ACHN (cell line): Measurements from ENCODE around the gene ZBTB14.

Source experiments
- DNase-seq: peaks from one replicate; pipeline ENCODE4 v3.0.0-alpha.2; 2015
- in situ Hi-C: cut with HindIII; loops from 2 replicates; pipeline ENCODE4 v1.10.0; 2017; ENCODE audit warnings: low sequenced_read_pairs, low pct_ligation_motif_present, low pct_unique_long_range_greater_than_20kb

ZBTB14 gene, protein sequence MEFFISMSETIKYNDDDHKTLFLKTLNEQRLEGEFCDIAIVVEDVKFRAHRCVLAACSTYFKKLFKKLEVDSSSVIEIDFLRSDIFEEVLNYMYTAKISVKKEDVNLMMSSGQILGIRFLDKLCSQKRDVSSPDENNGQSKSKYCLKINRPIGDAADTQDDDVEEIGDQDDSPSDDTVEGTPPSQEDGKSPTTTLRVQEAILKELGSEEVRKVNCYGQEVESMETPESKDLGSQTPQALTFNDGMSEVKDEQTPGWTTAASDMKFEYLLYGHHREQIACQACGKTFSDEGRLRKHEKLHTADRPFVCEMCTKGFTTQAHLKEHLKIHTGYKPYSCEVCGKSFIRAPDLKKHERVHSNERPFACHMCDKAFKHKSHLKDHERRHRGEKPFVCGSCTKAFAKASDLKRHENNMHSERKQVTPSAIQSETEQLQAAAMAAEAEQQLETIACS

DNA sequence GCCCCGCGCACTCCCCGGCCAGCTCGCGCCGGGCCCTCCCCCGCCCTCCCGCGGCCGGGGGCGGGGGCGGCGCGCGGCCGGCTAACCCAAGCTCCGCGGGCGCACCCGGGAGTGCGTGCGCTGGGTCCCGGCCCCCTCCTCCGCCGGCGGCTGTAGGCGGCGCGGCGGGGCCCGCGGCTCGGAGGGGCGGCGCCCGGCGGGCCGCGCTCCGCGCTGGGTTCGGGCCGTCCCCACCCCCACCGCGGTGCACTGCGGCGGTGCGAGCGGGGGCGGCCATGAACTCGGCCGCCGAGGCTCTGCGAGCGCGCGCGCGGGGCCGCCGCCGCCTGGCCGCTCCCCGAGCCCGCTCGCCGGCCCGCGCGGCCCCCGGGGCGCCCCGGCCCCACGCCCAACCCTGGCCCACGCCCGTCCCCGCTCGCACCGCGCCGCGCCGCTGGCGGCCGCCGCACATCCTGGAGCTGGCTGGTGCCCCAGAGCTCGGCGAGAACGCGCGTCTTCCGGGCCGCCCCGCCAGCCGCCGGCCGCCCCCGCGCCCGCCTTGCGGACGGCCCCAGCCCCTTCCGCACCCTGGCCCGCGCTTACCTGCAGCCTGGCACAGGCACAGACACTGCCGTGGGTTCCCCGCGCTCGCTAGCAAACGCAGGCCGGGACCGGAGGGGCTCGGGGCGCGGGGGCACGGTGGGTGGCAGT lies at the start of gene ZBTB14:
ZBTB14 (minus strand) TSS at position 496 of the 690 bp plus-strand sequence. CDS start 2,480 bp downstream, outside the sequence.
- DNase-seq = peak; percentile 69
- in situ Hi-C loops = no loop called here

DNA sequence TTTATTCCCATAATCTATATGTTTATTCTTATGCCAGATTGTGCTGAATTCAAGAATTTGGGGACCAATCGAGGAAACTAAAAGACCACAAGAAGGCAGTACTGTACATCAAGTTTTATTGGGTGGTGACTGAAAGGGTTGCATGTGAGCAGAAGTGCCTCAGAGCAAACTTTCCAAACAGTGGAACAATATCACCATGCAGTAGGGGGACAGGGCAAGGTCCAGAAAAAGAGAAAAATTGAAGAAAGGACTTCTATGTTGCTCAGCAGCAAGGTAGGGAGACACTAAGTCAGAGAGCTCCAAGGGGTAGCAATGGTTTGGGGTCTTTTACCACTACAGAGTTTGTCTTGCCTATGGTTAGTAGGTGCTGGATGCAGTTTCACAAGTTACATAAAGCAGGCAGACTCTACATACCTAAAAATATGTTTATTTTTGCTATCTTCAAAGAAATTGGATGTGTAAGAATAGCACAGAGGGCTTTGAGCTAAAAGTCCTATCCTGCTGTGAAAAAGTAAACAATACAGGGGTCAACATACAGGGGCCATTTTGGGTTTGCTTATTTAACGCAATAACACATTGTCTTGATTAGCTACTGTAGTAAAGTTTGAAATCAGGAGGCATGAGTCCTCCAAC lies 43.8 kb upstream of the ZBTB14 start:
- DNase-seq = no peak
- in situ Hi-C loops = no loop called here

DNA sequence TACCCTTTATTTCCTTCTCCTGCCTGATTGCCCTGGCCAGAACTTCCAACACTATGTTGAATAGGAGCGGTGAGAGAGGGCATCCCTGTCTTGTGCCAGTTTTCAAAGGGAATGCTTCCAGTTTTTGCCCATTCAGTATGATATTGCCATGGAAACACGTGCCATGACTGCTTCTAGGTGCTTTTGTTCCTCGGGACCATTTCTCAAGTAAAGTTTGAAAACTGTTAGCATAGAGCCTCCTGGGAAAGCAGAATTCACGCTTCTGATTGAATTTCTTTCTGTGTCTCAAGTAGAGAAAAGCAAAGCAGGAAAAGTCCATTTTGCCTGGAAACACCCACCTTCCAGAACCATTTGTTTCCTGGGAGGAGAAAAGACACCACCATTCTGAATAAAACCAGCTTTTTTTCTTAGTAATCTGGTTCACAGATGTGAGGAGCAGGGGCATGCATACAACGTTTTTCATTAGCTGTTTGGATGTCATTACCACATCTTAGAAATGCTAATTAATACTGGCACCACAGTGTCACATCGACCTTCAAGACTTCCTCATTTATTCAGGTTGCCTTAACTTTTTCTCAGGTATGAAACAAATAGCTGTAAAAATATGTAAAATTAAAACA lies 39.0 kb upstream of the ZBTB14 start:
- DNase-seq = no peak
- in situ Hi-C loops = no loop called here

DNA sequence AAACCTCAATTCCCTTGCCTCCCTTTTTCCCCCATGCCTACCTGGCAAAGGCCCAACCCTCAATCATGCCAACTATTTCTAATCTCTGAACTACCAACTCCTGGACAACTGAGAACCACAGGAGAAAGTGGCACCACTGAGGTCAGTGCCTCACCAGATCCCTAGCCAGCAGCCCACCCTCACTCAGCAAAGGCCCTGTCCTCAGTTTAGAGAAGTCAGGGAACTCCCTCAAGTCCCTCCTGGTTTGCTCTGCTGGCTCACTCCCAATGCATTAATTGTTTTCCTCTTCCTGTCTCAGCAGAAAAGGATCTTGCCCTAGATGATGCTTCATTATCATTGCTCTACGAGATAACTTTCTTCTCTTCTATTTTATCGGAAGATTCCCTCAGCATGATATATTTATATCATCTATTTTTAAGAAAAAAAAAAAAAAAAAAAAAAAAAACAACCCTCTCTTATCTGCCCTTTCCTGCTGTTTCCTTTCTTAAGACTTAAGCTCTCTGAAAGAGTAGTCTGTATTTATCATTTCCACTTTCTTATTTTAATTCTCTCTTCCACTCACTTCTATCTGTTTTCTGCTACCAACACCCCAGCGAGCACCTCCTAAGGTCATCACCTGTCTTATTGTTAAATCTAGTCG lies 22.7 kb upstream of the ZBTB14 start:
- in situ Hi-C loops = no loop called here
- no peak for DNase-seq

DNA sequence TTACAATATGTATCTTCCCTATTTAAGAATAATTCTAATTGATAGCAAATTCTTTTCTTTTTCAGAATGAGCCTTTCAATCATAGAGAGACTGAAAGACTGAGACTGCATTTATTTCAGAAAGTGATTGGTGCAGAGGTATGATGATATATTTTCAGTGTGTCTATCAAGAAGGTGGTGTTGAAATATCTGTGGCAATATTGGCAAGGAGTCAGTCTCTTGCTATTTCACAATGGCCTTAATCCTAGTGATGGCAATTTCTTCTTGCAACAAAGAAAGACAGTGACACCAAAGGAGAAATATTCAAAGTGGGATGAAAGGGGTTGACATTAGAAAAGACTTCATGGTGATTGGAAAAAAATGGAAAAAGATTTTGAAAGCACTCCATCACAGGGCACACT lies 21.7 kb upstream of the ZBTB14 start:
- in situ Hi-C loops = no loop called here
- no peak for DNase-seq

DNA sequence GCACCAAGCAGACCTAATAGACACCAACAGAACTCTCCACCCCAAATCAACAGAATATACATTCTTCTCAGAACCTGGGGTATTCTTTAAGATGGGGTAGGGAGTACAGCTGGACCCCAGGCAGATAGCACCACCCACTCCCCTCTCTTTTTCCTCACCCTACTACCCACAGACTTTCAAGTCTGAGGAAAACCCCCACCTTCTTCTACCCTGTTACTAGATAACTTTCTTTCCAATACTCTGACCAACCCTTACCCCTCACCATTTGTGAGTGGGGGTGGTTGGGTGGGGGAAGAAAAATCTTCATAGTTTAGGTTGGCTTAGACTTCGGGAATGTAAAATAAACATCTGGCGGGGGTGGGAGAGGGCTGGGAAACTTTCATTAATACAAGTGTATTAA lies 20.3 kb upstream of the ZBTB14 start:
- no peak for DNase-seq
- in situ Hi-C loops = no loop called here

DNA sequence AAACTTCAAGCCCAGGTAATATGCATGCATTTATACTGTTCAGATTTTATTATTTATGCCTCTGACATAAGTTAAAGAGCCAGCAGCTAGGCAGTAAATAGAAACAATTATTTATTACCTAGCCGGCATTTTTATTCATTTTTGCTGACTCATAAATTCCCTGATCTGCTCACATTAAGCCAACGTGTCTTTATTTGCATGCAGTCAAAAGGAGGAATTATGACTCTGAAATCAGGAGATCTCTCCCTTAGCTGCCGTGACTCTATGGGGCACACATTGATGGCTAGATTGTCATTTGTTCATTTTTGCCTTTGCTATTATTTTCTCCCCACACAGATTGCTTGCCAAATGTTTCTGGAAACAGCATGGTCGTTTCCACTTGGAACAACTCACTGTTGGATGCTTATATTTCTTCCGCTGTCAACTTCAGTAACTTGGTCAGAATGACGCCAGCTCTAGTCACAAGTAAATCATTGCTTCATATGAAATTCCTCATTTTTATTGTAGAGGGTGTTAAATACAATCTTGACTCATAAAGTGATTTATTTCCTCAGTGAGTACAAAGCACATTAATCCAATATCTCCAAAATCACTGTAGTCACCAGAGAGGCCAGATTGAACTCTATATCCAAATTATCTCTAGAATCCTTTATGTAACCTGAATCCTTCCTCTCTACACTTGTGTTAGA lies 15.9 kb upstream of the ZBTB14 start:
- in situ Hi-C loops = no loop called here

DNA sequence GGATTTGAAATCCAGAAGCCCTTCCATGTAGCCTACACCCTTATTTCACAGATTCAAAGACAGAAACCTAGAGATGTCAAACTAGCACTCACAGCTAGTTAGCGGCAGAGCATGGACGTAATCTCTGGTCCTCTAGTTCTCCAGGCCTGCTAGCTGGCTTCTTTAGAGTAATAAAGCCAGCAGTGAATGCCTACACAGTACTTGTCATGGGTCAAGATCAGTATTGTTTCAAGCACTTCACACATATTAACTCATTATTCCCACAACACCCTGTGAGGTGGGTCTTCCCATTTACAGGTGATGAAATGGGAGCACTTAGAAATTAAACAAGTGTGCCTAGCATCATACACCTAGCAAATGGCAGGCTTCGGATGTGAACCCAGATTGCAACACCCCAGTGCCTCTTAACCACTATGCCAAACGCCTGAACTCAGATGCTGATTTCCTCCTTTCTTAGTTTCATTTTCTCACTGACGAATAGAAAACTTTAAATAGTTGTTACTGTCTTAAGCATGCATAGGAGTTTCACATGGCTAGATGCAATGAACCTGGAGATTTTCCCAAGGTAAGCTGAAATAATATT lies 14.5 kb upstream of the ZBTB14 start:
- in situ Hi-C loops = no loop called here
- DNase-seq = peak; percentile 41

More for the DNA sequence above, 15.9 kb upstream of the ZBTB14 start:
- DNase-seq = no peak

DNA sequence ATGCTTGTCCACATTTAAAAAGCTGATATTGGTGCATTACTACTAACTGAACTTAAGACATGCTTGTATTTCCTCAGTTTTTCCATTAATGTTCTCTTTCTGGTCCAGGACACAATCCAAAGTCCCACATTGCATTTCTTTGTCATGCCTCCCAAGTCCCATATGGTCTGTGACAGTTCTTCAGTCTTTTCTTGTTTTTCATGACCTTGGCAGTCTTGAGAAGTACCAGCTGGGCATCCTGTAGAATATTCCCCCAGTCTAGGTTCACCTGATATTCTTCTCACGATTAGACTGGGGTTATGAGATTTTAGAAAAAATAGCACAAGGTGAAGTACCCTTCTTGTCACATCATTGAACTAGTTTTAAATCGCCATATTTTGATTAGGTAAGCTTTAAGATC lies 10.3 kb upstream of the ZBTB14 start:
- in situ Hi-C loops = no loop called here
- DNase-seq = no peak

DNA sequence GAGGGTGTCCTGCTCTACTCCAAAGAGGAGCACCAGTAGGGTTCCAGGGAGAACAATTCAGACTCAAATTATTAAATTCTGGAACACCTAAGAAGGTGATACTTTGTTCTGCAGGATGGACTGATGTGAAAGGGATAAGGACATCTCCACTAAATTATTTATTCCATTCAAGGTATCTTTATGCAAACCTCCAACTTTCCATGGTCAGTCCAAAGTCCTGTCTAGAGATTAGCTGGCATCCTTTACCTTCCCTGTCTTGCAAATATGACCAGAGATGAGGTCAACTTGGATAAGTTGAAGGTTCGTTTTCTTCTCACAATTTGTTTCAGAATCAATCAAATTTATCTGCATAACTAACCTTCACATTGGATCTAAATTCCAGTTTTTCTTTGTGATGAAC lies 8.7 kb upstream of the ZBTB14 start:
- no peak for DNase-seq
- in situ Hi-C loops = no loop called here

DNA sequence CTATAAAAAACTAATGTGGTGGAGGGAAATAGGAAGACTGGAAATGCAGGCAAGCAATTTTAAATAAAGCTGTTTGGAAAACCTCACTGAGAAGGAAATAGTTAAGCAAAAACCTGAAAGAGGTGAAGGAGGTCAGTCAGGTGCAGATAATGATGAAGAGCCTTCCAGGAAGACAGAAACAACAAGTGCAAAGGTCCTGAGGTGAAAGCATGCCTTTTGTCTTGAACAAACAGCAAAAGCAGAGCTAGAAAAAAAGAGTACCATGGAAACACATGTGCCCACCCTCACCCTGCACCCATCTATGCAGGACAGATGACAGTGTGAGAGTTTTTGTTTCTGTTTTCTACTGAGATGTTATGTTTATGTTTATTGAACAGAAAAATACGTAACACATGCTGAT lies 8.1 kb upstream of the ZBTB14 start:
- no peak for DNase-seq
- in situ Hi-C loops = no loop called here

DNA sequence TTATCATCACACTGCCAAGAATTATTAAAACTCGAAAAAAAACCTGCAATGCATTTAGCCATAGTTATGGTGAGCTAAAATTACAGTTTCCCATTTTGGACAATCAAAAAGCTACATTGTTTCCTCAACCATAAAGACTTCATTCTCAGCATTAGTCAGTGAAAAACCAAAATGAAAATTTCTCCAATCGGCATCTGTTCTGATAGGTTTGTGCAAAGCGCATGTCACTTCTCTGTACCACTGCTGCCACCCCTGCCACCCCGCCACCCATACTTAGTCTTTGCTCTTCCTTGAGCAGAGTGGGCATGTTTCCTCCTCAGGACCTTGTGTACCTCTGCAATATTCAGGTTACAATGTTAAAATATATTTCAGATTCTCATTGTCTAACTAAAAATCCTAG lies 7.1 kb upstream of the ZBTB14 start:
- no peak for DNase-seq
- in situ Hi-C loops = no loop called here

DNA sequence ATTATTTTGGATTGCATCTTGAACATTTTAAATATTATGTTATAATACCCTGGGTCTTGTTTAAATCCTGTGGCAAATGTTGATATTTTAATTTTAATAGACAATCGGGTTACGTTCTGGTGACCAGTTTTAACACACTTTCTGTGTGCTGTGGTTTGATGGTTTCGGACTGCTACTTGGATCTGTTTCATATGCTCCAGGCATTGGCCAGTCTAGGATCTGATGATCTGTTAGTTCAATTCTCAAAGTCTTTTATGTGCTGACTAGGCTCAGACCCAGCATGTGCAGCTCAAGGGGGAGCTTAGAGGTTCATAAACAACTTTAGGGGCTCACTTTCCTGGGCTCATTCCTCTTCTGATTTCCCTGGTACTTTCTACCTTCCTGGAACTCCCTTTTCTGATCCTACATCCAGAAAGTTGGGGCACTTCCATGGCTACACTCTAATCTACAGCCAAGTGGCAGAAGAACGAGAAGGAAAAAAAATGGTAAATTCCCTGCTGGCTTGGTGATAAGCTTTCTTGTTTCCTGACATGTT lies 5.0 kb upstream of the ZBTB14 start:
- in situ Hi-C loops = no loop called here

DNA sequence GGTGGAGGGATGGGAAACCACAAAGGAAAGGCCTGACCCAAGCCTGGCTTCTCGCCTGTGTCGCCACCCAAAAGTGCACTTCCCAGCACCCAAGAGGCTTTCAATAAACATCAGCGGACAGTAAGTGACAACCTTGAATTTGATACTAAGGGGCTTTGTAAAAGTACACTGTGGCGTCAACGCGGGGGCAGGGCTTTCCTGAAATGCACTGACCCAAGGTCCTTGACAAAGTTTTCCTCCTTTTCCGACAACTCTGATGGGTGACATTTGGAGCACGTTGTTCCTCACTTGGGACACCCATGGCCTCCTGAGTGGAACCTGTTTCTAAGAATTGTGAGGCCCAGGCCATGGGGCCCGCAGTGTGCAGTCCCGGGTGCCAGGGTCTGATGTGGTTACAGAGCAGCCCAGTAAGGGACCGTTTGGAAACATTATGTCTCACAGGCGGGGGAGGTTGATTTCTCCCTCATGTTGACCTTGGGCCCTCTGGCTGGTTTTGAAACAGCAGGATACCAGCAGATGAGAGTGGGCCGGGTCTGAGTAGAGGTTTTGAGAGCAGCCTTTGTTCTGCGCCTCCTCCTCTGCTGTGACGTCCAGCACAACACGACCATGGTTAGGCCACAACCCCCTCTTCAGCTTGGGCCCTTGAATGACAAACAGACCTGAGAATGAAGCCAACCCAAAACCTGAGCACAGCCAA lies 2.8 kb upstream of the ZBTB14 start:
- no peak for DNase-seq
- in situ Hi-C loops = no loop called here

More for the DNA sequence above, 5.0 kb upstream of the ZBTB14 start:
- no peak for DNase-seq

DNA sequence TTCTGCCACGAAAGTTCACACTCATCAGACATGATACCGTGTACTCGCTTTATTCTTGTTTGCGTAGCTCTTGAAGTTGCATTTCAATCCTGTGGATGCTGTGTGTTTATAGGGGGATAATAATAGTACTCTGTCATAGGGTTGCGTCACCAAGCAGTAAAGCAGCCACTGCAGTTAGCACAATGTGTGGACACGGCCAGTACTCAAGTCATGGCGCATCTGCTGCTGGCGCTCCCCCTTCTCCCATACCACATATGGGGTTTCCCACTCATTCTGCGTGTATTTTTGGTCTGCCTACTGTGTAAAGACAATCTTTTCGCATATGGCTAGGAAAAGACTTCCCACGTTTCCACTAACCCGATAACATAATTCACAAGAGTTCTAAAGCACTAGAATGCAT lies 2.1 kb upstream of the ZBTB14 start:
- in situ Hi-C loops = no loop called here
- DNase-seq = no peak

DNA sequence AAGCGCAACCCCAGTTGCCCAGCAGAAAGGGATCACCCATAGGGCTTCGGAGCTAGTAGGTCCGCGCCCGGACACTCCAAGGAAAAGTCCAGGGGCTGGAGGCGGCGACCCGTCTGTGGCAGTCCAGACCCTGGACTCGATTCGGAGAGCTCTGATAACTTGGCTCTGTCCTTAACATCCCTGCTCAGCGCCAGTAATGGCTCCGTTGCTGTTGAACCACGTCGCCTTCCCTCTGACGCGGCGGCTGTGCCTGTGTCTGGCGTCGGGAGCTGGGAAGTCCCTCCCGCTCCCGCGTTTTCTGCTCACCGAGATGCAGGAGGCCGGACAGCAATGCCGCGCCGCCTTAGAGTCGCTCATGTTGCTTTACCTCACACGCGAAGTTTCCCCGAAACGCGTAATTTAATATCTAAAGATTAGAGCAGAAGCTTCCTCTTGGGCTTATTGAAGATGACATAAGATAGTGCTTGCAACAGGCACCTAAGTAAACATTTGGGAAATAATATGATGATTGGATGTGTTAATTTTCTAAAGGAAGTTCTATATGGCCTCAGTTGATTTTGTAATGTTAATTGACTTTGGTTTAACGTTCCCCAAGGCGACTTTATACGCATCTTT lies 1.3 kb upstream of the ZBTB14 start:
- DNase-seq = peak; percentile 85
- in situ Hi-C loops = no loop called here
